ENCODE data around the gene SUCLG2.

- no peak for TF ChIP-seq CTCF (IDR thresholded peaks at IDR 0.05)
- no peak for TF ChIP-seq KDM5A (IDR thresholded peaks at IDR 0.05)
- TF ChIP-seq ESRRA (IDR thresholded peaks at IDR 0.05; ENCODE audit: borderline replicate concordance, low read length): no peak
- no peak for TF ChIP-seq REST (IDR thresholded peaks at IDR 0.05)
- TF ChIP-seq FOSL2 (IDR thresholded peaks at IDR 0.05): no peak
- no peak for TF ChIP-seq FOSL2 (CRISPR knock-in tag; IDR thresholded peaks at IDR 0.05)
- TF ChIP-seq RNF2 (IDR thresholded peaks at IDR 0.05; ENCODE audit: borderline replicate concordance, low read depth): no peak
Measured at GRCh38 chr3:67642190-67642589, 12.2 kb downstream of the SUCLG2 start.
